AG10803 (cell line): ENCODE results near the gene MAN1A1.

ENCODE experiments used
- DNase-seq: peaks from one replicate; pipeline ENCODE4 v3.0.0; 2010; ENCODE audit warnings: low read depth
- H3K4me3 ChIP-seq: 2 replicates; pipeline ENCODE4 v1.5.1; 2011; ENCODE audit warnings: mild to moderate bottlenecking, low read length, control low read depth
- CTCF ChIP-seq: conservative IDR thresholded peaks from 2 replicates; pipeline ENCODE4 v1.5.1; 2011; ENCODE audit warnings: mild to moderate bottlenecking, low read length, control low read depth, inconsistent platforms

Gene MAN1A1

GRCh38 chr6:119210596-119210995 lies 139.0 kb downstream of the MAN1A1 start:
- no peak overlapping the region for H3K4me3 ChIP-seq
- TF ChIP-seq CTCF = no peak
- DNase-seq = no peak

GRCh38 chr6:119209452-119210205 lies 139.9 kb downstream of the MAN1A1 start:
- DNase-seq = peak; percentile 24
- H3K4me3 ChIP-seq = no peak overlapping the region
- TF ChIP-seq CTCF = no peak

- H3K4me3 ChIP-seq = no peak overlapping the region
- TF ChIP-seq CTCF = no peak
- DNase-seq = peak; percentile 67
Measured at GRCh38 chr6:119207971-119208725, 141.4 kb downstream of the MAN1A1 start.

GRCh38 chr6:119207327-119207726 lies 142.2 kb downstream of the MAN1A1 start:
- H3K4me3 ChIP-seq = no peak overlapping the region
- no peak for TF ChIP-seq CTCF
- DNase-seq = no peak

GRCh38 chr6:119205911-119206618 lies 143.5 kb downstream of the MAN1A1 start:
- H3K4me3 ChIP-seq = no peak overlapping the region
- TF ChIP-seq CTCF = no peak
- no peak for DNase-seq

GRCh38 chr6:119204719-119205118 lies 144.8 kb downstream of the MAN1A1 start:
- no peak for TF ChIP-seq CTCF
- DNase-seq = no peak
- H3K4me3 ChIP-seq = no peak overlapping the region
